GM19043 (cell line): Measurements from ENCODE around the gene MYOM1.

Experiments used
- ATAC-seq: cut with Tn5 transposase; IDR thresholded peaks from one replicate; pipeline ENCODE4 v1.9.1; 2021; ENCODE audit warnings: low read depth; ENCODE audit not compliant: unreplicated experiment

The MYOM1 gene

DNA sequence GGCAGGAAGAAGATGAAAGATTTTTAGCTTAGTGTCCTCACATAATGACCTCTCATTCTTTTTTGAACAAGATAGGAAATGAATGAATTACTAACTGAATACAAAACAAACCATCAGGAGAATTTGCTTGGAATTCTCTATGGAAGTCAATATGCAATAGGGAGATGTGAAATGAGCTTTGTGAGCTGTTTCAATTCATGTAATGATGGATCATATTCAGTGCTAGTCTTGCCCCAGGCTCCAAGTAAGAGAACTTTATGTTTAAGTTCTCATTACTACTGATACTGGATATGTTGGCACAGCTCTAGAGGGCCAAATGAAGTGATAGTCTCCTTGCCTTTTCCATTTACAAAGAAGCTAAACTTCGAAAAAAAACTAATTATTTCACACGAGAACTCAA lies 29.2 kb downstream of the MYOM1 start:
- no peak for ATAC-seq

DNA sequence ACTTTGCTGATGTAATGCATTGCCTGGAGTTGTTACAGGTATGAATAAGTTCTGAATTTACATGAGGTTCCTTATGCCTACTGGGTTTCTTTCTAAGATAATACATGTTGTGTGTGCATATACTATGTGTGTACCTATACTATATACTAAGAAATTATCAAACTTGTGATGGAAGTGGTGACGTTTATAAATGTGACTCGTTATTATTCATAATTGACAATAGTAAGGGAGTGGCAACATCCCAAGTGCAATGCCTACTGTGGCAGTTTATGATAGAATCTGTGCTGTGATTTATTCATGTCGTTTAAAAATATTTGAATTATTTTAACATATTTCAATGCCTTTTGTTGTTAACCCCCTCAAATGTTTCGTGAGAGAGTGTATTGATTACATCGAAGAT lies 29.9 kb downstream of the MYOM1 start:
- no peak for ATAC-seq

DNA sequence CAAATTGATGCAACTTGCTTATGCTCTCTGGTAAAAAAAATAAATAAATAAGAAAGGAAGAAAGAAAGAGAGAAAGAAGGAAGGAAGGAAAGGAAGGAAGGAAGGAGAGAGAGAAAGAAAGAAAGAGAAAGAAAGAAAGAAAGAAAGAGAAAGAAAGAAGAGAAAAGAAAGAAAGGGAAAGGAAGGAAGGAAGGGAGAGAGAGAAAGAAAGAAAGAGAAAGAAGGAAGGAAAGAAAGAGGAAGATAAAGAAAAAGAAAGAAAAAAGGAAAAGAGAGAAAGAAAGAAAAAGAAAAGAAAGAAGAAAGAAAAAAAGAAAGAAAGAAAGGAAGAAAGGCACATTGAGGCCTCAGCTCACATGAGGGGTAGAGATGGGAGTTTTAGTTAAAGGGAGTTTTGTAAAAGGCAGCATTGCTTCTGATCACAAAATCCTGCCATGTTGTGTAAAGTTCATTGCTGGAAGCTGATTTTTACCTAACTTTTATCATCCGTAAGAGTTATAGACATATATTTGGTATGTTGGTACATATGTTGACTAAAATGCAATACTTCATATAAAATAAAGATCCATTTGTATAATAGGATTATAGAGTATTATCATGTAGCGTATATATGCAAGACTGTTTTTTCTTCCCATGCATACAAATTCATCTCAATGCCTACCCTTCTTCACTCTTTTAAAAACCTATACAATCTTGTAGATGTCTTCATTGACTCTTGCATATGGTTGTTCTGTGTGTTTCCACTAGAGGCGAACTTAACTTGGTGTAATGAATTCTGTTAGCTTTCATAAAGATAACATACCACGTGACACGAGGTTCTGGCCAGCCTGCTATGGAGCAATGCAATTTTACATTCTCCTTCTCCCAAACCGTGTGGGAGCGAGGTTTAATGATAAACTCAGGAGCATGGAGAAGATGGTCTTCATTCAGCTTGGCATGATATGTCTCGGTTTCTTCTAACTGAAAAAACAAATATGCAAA lies 32.8 kb downstream of the MYOM1 start:
- ATAC-seq, result no peak

DNA sequence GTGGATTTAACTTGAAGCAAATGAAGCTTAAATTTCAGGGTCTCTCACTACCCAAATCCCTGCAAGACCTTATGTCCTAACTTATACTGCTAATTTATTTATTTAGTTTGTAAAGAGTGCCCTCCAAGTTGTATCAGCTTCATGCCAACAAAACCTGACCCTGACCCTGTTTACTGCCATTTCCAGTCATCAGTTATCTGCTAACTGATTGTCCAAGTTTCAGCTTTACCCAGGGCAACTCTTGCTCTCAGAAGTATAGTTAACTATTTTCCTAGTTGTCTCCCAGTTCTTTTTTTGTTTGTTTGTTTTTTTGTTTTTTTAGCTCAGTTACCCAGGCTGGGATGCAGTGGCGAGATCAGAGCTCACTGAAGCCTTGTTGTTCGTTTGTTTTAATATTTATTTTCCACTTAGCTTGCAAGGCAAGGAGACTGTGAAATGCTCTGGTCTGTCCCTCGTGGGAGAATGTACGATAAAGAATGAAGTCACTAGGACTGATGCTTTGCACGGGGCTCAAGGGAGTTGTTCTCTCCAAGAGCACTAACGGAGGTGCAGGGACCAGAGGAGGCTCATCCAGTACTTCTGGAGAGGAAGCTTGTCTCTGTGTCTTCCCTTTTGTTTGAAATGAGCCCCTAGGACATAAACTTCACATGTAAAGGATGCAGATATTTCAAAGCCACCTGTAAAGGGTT lies 35.3 kb downstream of the MYOM1 start:
- no peak for ATAC-seq

DNA sequence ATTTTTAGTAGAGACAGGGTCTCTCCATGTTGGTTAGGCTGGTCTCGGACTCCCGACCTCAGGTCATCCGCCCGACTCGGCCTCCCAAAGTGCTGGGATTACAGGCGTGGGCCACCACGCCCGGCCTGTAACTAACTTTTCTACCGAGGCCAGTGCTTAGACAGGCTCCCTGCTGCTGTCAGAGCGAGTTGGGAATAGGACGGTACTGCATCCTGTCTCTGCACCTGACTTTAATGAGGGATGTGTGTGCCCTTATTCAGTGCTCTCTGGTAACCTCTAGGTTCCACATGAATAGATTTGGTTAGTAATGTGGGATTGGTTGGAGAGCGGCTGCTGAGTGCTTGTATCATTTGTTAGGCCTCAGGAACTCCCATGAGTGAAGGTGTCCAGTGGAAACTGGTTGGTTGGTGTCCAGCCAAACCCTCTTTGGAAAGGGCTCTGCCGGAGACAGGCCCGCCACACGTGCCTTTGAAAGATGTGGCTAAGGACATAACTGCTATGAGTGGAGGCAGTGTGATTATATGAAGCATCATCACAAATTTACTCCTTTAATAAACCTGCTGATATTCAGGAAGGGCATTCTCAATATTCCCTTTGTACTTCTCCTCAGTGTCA lies 36.6 kb downstream of the MYOM1 start:
- ATAC-seq, result no peak

DNA sequence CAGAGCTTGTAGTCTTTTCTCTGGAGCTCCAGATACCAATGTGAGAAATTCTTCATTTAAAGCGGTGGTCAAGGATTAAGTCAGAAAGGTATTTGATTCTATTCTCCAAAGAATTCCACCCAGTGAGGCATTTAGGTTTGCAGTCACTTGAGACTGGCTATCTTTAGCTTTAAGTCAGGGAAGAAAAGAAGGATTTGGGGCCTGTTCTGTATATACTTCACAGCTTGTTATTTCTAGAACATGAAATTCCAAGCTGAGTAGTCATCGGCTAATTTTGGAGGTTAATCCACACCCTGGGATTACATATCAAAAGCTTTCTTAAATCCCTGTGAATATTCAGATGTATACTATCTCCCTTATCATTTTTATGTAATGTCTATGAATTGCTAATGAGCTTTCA lies 39.4 kb downstream of the MYOM1 start:
- ATAC-seq, result no peak

DNA sequence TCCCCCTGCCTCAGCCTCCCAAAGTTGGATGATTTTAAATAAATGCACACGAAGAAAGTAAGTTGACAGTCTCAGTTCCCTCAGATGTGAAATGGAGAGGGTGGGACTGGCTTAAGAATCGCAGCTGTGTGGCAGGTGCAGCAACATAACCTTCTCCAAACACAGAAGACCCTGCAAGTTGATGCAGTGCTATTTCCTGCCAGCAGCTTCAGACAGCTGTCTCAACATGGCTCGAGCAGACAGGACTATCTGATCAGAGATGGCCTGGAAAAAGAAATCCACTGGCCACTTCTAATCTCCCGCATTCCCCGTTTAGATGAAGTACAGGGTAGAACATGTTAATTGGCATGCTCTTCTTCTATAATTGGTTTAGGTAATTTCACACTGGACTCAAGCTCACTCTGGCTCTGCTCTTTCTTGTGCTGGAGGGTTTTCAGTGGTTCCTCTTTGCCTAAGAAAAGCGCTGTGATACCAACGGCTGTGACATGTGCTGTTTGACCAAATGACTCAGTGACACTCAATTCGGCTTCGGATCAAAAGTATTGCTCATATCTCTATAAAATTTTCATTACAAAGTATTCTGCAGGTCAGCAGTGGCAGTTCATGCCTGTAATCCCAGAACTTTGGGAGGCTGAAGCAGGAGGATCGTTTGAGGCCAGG lies 40.2 kb downstream of the MYOM1 start:
- ATAC-seq, result peak; percentile 60

DNA sequence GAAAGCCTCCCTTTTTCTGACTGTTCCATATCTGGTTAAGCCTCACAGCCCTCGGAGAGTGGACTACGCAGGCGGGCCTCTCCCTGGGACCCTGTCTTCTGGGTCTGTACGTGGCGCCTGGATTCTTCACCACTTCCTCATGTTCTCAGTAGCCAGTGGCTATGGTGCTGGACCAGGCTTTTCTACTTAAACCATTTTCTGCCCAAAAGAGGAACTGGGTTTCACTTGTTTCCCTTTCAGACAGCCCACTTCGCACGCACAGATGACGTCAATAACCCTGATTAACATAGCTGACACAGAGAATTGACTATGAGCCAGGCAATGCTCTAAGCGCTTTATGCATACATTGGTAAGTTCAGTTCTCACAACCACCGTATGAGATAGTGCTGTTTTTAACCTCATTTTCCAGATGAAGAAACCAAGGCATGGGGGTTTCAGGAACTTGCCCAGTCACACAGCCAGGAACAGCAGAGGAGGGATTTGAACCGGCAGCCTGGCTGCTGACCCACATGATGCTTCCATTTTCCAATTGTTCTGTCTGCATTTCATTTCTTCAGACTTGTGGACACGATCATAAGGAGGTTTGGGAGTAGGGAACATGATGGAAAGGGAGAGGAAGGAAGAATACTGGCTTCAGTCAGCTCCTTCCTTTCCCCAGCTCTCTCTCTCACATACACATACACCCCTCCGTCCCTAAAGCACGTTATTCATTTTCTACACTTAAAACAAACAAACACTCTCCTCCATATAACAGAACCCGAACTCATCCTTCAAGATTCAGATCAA lies 41.7 kb downstream of the MYOM1 start:
- ATAC-seq, result peak; percentile 84

DNA sequence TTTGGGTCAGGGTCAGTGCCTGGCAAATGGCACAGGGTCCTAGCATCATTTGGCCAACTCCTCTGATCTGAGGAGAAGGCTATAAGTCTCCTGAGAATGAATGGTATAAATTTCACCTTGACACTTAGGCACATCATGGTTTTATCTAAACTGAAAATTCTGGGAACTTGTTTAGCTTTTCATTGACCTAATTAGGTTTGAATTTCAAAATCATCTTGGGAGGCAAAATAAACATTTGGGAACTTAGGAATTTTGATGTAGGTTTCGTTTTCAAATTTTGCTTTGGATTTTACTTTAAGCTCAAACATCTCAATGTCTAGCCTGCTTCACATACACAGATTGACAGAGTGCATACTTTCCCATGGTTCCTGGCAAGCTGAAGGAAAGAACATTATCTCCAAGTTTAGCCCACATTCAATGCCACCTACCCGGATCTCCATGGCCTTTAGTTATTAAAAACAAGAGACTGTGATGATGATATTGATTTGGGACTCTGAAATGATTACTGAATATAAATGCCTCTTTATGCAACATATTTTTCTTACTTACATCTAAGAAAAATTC lies 44.5 kb downstream of the MYOM1 start:
- ATAC-seq, result no peak

DNA sequence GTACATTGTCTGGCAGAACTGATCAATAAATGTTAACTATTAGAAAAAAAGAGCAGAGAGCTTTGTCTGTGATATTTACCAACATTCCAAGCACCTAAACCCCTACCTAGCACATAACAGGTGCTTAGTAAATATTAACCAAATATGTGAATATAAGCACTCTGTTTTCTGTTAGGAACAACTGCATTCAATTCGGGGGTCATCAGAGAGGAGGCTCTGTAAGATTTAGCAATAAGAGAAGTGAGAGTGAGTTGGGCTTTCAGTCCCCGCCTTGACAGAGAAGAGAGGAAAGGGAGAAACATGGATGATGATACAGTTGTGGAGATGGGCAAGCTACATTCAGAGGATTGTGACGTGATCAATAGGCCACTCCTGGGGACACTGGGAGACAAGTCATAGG lies 47.7 kb downstream of the MYOM1 start:
- ATAC-seq, result peak; percentile 56

DNA sequence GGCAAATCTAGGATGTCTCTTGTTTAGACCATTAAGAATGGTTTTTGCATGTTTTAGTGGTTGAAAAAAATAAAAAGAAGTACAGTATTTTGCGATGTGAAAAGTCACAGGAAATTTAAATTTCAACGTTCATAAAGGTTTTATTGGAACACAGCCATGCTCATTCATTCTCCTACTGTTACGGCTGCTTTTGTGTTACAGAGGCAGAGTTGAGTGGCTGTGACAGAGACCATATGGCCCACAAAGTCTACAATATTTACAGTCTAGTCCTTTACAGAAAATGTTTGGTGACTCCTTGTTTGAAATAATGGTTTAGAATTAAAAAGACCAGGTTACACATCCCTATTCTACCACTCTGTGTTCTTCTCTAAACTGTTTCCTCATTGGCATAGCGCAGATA lies 48.1 kb downstream of the MYOM1 start:
- no peak for ATAC-seq

DNA sequence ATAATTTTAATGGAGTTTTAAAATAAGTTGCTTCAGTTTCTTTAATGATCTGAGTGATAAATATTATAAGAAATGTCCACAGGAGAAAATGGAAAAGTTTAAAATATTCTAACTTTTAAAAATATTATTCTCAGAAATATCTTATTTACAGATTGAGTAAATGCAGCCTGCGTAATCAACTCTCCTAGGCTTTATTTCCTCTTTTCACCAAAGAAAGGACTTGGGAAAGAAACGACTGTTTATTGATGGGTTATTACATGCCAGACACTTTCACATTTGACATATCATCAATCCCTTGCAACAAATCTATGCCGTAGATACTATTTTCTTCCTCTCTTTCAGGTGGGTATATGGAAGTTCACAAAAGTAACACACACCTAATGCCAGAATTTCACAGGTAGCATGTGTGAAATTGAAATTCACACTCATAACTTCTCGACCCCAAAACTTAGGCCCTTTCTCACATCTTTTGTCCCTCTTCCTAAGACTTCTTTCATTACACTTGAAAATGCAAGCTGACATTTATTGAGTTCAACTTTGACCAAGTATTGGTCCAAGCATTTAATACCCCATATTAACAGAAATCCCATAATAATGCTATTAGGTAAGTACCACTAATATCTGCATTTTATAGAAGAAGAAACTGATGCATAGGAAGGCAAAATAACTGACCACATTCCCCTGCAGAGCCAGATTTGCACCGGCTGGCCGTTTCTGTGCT lies 49.2 kb downstream of the MYOM1 start:
- no peak for ATAC-seq

DNA sequence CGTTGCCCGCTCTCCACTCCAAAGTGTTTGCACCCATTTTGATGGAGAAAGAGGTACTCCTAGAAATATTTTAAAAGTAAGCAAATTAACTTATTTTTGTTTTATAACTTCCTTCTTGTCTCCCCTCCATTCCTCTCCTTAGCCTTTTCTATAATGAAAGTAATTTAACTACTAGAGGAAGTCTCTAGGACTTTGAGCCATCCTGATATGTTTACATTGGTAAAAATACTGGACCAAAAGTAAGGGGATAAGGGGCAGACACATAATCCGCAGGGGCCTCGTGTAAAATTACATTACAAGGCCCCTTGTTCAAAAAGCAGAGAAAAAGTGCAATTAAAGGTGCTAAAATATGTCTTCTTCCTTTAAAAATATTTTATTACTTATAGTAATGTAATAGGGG lies 55.4 kb downstream of the MYOM1 start:
- no peak for ATAC-seq

DNA sequence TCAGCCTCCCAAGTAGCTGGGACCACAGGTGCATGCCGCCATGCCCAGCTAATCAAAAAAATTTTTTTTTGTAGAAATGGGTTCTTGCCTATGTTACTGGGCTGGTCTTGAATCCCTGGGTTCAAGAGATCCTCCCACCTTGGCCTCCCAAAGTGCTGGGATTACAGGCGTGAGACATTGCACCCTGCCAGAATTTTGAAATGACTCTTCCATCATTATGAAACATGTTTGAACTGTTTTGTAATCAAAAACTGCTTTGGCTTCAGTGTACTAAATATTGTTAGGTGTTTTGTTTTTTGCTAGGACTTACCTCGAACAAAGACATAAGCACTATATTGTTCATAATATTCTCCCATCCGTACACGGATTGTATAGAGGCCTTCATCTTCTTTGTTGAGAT lies 55.8 kb downstream of the MYOM1 start:
- no peak for ATAC-seq

DNA sequence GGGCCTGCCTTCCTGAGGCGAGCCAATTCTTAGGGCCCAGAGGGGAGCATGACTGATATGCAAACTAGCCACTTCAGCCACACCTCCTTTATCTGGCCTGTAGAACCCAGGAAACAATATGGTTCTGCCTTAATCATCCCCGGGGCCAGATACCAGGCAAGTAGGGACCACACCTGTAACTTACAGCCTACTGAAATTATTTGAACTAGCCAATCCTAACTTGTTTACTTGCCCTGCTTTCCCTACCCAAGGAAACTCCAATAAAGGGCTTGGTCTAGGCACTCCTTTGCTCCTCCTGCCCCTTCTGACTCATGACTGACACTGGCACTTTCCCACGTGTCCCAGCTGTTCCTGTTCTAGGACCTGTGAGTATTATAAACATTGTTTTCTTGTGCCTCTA lies 57.6 kb downstream of the MYOM1 start:
- ATAC-seq, result no peak

DNA sequence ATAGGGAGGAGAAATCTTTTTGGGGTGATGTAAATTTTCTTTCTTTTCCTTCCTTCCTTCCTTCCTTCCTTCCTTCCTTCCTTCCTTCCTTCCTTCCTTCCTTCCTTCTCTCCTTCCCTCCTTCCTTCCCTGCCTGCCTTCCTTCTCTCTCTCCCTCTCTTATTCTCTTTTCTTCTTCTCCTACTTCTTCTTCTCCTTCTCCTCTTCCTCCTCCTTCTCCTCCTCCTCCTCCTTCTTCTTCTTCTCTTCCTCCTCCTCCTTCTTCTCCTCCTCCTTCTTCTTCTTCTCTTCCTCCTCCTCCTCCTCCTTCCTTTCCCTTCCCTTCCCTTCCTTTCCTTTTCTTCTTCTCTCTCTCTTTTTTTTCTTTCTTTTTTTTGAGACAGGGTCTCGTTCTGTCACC lies 59.9 kb downstream of the MYOM1 start:
- ATAC-seq, result no peak

DNA sequence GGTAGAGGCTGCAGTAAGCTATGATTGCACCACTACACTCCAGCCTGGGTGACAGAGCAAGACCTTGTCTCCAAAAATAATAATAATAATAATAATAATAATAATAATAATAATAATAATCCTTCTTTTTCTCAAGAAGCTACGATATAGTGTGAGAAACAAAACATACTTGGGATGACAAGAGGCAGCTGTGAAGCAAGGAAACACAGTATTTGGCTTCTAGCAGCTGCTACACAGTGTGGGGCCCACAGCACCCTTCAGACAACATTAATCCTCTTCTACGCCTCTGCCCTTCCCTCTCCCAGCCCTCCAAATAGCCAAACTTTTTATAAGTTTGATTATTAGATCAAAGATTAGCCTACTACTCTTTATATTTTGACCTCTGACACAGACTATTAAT lies 62.2 kb downstream of the MYOM1 start:
- no peak for ATAC-seq

DNA sequence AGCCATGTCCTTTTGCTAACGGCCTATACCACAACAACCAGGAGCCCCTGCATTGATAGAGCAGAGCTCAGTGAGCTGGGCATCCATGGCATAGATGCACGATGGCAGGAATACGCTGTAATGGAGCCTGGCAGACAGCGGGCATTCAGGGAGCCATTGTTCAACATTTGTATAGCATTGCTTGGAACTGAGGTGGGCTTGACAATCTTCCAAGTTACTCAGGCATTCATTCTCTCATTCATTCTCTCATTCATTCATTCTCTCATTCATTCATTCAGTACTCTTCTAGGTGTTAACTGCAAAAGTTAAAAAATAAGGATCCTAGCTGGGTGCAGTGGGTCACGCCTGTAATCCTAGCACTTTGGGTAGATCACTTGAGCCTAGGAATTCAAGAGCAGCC lies 62.7 kb downstream of the MYOM1 start:
- ATAC-seq, result no peak

DNA sequence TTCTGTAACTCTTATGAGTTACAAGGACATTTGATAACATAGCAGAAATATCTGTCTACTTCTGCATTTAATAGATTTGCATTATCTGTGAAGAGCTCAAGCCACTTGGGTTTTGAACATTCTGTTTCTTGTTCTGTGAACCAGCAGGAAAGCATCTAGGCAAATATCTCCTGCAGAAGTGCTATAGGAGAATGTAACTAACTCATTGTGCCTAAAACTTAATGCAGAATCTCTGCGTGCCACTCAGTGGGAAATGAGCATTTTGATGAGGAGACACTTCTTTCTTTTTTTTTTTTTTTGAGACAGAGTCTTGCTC lies 63.5 kb downstream of the MYOM1 start:
- no peak for ATAC-seq
